GM12891 (cell line): ENCODE measurements around the gene CMIP.

Experiments used
- PAX5 ChIP-seq: IDR thresholded peaks from 2 replicates; pipeline ENCODE4 v1.6.1; 2011; ENCODE audit warnings: low read length, moderate library complexity, mild to moderate bottlenecking; ENCODE audit not compliant: insufficient read depth, severe bottlenecking
- POLR2A ChIP-seq: IDR thresholded peaks from 2 replicates; pipeline ENCODE4 v1.6.1; 2011; ENCODE audit warnings: low read depth, low read length, control low read depth
- POLR2AphosphoS5 ChIP-seq: IDR thresholded peaks from 2 replicates; pipeline ENCODE4 v1.6.1; 2011; ENCODE audit warnings: low read depth, low read length, control low read depth
- POU2F2 ChIP-seq: IDR thresholded peaks from 2 replicates; pipeline ENCODE4 v1.6.1; 2011; ENCODE audit warnings: low read depth, mild to moderate bottlenecking, control low read depth, low read length, moderate library complexity
- SPI1 ChIP-seq: IDR thresholded peaks from 2 replicates; pipeline ENCODE4 v1.6.1; 2011; ENCODE audit warnings: low read depth, low read length, control low read depth
- TAF1 ChIP-seq: IDR thresholded peaks from 2 replicates; pipeline ENCODE4 v1.6.1; 2011; ENCODE audit warnings: low read depth, low read length, control low read depth

- no peak for TF ChIP-seq POLR2A
- TF ChIP-seq POLR2AphosphoS5 = no peak
- TF ChIP-seq TAF1 = no peak
- no peak for TF ChIP-seq POU2F2
- no peak for TF ChIP-seq SPI1
- no peak for TF ChIP-seq PAX5
Observed at GRCh38 chr16:81471882-81472281, 27.3 kb downstream of the CMIP start.
